Neutrophil (primary cell): Measurements from ENCODE around the gene DNAJC16.

ENCODE experiments used
- H3K27ac ChIP-seq: fragments of 200-600 bp; sonication (generic); 2 replicates; pipeline ENCODE4 v1.5.1; 2016; ENCODE audit warnings: mild to moderate bottlenecking, moderate library complexity
- H3K27me3 ChIP-seq: fragments of 200-600 bp; sonication (generic); 2 replicates; pipeline ENCODE4 v1.6.0; 2016; ENCODE audit warnings: mild to moderate bottlenecking
- H3K36me3 ChIP-seq: fragments of 200-600 bp; sonication (generic); 2 replicates; pipeline ENCODE4 v1.5.1; 2017
- H3K4me1 ChIP-seq, 2 experiments: fragments of 200-600 bp in 1 of 2; sonication (generic) in 1 of 2; 1 replicate in 1 of 2; 2 replicates in 1 of 2; pipeline versions ENCODE4 v1.5.1 to v1.6.1; 2013 to 2016; ENCODE audit warnings: low read depth in 1 of 2, low read length in 1 of 2, mild to moderate bottlenecking in 1 of 2, moderate library complexity in 1 of 2; ENCODE audit not compliant: control insufficient read depth in 1 of 2, insufficient read depth in 1 of 2
- H3K4me3 ChIP-seq, 2 experiments: fragments of 200-600 bp in 1 of 2; sonication (generic) in 1 of 2; 1 replicate in 1 of 2; 2 replicates in 1 of 2; pipeline ENCODE4 v1.5.1; 2013 to 2016; ENCODE audit warnings: low read depth in 1 of 2, low read length in 1 of 2, mild to moderate bottlenecking in 1 of 2, moderate library complexity in 1 of 2
- H3K9me3 ChIP-seq: fragments of 200-600 bp; sonication (generic); 2 replicates; pipeline ENCODE4 v1.5.1; 2016
- CTCF ChIP-seq: fragments of 200-600 bp; sonication (generic); IDR thresholded peaks from 2 replicates; pipeline ENCODE4 v1.5.1; 2016; ENCODE audit warnings: antibody characterized with exemption

Gene DNAJC16

DNA sequence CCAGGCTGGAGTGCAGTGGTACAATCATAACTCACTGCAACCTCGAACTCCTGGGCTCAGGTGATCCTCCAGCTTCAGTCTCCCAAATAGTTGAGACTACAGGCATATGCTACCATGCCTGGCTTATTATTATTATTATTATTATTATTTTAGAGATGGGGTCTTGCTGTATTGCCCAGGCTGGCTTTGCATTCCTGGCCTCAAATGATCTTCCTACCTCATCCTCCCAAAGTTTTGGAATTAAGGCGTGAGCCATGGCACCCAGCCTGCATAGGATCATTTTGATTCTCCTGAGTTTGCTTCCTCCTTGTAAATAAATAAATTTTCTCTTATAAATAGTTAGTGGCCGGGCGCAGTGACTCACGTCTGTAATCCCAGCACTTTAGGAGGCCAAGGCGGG, 96.8 kb downstream of the DNAJC16 start:
- no peak overlapping the region for H3K27ac ChIP-seq
- TF ChIP-seq CTCF = no peak
- H3K4me3 ChIP-seq = no peak overlapping the region
- H3K9me3 ChIP-seq = no peaks in the 10 kb centered on the region
- H3K27me3 ChIP-seq = no peaks in the 10 kb centered on the region
- peaks cover 7 to 14% of the 10 kb centered on the region in 2 experiments for H3K4me1 ChIP-seq
- H3K36me3 ChIP-seq = peaks cover 13% of the 10 kb centered on the region

DNA sequence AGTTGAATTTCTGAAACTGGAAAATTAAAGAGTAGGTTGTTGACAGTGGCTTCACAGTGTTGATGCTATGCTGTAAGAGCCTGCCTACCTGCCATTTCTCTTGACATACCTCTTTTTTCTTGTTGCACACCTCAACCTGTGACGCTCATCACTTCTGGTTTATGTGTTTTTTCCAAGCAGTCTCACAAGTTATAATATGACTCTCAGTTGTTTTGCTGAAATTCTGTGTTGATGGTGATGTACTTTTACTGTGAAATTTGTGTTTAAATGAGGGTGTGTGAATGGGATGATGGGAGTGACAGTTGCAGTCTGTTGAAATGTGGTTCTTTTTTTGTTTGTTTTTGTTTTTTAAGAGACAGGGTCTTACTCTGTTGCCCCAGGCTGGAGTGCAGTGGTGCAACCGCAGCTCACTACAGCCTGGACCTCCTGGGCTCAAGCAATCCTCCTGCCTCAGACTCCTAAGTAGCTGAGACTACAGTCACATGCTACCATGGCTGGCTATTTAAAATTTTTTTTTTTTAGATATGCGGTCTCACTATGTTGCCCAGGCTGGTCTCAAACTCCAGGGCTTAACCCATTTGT, 97.6 kb downstream of the DNAJC16 start:
- peaks cover 0 to 6% of the 10 kb centered on the region in 2 experiments for H3K4me1 ChIP-seq
- peaks cover 13% of the 10 kb centered on the region for H3K36me3 ChIP-seq
- no peak for TF ChIP-seq CTCF
- H3K27me3 ChIP-seq = no peaks in the 10 kb centered on the region
- no peak overlapping the region for H3K27ac ChIP-seq
- no peaks in the 10 kb centered on the region for H3K9me3 ChIP-seq
- H3K4me3 ChIP-seq = no peak overlapping the region

DNA sequence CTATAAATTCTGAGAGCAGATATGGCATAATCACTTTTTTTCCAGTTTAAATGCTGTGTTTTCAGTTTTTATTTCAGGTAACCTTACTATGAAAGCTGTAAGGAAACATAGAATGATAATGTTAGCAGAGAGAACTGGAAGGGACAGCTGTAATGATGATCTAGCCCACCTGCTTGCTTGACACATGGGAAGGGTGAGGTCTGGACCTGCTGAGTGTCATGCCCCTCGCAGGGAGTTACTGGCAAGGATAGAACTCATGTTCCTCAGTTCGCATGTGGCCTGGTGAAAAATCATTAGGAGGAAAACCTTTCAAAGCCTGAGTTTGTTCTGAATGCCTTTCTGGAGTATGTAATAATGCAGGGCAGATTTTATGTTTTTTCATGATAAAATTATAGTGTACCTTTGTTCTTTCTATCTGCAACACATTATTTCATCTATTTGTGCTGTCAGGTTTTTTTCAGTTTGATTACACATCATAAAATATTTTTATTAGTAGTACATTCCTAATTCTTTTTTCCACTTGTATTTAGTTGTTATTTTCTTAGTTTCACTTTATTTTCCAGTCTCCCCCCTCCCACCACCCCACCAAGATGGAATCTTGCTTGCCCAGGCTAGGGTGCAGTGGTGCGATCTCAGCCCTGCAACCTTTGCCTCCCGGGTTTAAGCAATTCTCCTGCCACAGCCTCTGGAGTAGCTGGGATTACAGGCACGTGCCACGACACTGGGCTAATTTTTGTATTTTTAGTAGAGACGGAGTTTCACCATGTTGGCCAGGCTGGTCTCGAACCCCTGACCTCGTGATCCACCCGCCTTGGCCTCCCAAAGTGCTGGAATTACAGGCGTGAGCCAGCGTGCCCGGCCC, 98.6 kb downstream of the DNAJC16 start:
- H3K36me3 ChIP-seq = peaks cover 16% of the 10 kb centered on the region

More for the DNA sequence above, 98.6 kb downstream of the DNAJC16 start:
- H3K4me1 ChIP-seq = peaks cover 0 to 6% of the 10 kb centered on the region in 2 experiments
- H3K4me3 ChIP-seq = no peak overlapping the region
- no peaks in the 10 kb centered on the region for H3K9me3 ChIP-seq
- H3K27ac ChIP-seq = no peak overlapping the region
- H3K27me3 ChIP-seq = no peaks in the 10 kb centered on the region
- no peak for TF ChIP-seq CTCF
